Coronary artery (tissue), 2 donors: Measurements from ENCODE around the gene MAML1.

Experiments used
- DNase-seq: peaks from one replicate; pipeline ENCODE4 v3.0.0-alpha.2; 2017; ENCODE audit warnings: low spot score
- H3K27ac ChIP-seq, 2 donors: fragments of 200-600 bp; sonication (generic); one replicate each; pipeline ENCODE4 v1.5.1; 2016 to 2019
- H3K4me3 ChIP-seq: fragments of 200-600 bp; sonication (generic); 2 replicates; pipeline ENCODE4 v1.5.1; 2016; ENCODE audit warnings: mild to moderate bottlenecking, moderate library complexity
- CTCF ChIP-seq: fragments of 200-600 bp; sonication (generic); IDR thresholded peaks from one replicate; pipeline ENCODE4 v1.5.1; 2019; ENCODE audit warnings: antibody characterized with exemption

The MAML1 gene

DNA sequence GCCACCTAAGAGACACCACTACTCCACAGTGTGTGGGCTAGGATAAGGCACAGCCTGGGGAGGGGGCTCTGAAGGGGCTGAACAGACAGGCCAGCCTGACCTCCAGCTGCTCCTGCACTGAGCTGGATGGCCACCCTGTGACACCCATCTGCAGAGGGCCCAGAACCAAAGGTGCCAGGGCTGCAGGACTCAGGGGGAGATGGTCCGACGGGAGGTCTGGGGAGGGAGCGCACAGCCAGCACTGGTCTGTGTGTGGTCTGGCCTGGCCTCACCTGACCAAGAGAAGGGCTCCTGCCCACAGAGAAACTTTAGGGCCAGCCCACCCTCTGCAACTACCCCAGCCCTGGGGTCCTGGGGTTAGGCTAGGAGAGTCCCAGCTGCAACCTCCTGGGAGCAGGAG, 62.0 kb downstream of the MAML1 start:
- TF ChIP-seq CTCF: no peak
- Histone ChIP-seq H3K27ac (peak overlapping the region in 1 of 2 donors; percentile 89), H3K4me3 (peak overlapping the region; percentile 89)
- DNase-seq: no peak

- TF ChIP-seq CTCF: no peak
- Histone ChIP-seq H3K4me3 (peak overlapping the region; percentile 89), H3K27ac (peak overlapping the region; percentile 71 to 89)
- DNase-seq: no peak
Observed at GRCh38 chr5:179795049-179795862, 62.6 kb downstream of the MAML1 start.

DNA sequence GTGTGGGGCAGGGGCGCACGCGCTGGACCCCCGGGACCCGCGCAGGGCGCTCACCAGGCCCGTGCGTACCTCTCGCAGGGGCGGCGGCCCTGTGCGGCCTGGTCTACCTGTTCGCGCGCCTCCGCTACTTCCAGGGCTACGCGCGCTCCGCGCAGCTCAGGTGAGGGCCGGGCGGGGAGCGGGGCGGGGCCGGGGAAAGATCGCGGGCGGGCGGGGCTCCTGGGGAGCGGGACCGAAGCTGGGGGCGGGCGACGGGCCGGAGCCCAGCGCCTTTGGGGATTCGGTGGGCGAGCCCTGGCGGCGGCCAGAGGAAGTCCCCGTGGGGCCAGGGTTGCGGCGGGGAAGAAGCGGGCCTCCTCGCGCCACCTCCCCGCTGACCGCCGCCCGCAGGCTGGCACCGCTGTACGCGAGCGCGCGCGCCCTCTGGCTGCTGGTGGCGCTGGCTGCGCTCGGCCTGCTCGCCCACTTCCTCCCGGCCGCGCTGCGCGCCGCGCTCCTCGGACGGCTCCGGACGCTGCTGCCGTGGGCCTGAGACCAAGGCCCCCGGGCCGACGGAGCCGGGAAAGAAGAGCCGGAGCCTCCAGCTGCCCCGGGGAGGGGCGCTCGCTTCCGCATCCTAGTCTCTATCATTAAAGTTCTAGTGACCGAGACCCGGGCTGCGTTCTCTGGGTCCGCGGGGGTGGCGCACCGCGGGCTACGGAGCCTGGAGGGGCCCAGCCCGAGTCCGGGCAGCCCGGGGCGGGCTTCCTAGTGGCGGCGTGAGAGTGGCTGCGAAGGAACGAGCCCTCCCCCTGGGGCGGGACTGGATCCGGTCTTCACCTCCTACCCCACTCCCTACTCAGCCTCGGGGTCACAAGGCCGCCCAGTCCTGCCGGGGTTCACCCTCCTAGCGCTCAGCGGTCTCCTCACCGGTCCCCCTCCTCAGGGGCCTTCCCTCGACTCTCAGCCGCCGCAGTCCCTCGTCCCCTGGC, 63.5 kb downstream of the MAML1 start:
- Histone ChIP-seq H3K27ac (peak overlapping the region; percentile 71 to 89), H3K4me3 (peak overlapping the region; percentile 89)
- no peak for DNase-seq
- peak; percentile 70 for TF ChIP-seq CTCF

DNA sequence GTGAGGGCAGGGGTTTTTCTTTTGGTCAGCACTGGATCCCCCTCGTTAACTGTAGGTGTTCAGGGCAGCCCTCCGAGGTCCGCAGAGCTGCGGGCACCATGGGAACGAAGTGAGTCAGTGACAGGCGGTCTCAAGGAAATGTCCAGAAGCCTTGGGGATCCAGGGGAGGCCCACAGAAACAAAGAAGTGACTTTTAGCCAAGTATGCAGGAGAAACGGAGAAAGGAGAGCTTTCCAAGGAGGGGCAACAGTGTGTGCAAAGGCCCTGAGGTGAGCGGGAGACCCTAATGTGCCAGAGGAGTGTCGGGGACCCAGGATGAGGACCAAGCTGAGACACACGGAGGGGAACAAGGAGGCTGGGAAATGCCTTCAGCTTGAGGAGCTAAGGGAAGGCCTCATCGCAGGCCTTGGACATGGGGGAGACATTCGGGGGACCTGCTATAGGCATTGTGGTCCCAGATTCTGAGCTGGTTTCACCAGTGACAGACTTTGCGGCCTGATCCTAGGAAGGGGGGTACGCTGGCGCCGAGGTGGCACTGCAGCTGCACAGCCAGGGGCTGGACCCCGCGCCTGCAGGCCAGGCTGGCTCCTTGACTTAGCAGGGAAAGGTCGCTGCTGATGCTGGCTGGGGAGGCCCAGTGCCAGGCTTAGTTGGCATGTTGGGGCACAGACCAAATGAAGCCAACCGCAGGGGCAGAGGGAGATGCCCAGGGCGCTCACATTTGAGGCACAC, 64.4 kb downstream of the MAML1 start:
- peak overlapping the region; percentile 89 for H3K4me3 ChIP-seq
- no peak for TF ChIP-seq CTCF
- no peak for DNase-seq

GRCh38 chr5:179797741-179798140, 65.1 kb downstream of the MAML1 start:
- H3K27ac ChIP-seq: no peak overlapping the region
- TF ChIP-seq CTCF: no peak
- no peak for DNase-seq
- no peak overlapping the region for H3K4me3 ChIP-seq

More for the DNA sequence above, 64.4 kb downstream of the MAML1 start:
- peak overlapping the region; percentile 71 to 89 for H3K27ac ChIP-seq

GRCh38 chr5:179798144-179798770, 65.6 kb downstream of the MAML1 start:
- TF ChIP-seq CTCF: no peak
- Histone ChIP-seq H3K27ac (no peak overlapping the region), H3K4me3 (no peak overlapping the region)
- no peak for DNase-seq
